Fibroblast of peridontal ligament (primary cell): Measurements from ENCODE around the gene IFRD1.
A peak's percentile ranks its signal among the peaks of the same experiment; 100 is the strongest.

ENCODE experiments used
- DNase-seq: peaks from one replicate; pipeline ENCODE4 v3.0.0-alpha.2; 2010; ENCODE audit errors: extremely low read depth

IFRD1 gene

GRCh38 chr7:112487457-112488263 lies 37.4 kb downstream of the IFRD1 start:
- no peak for DNase-seq

DNA sequence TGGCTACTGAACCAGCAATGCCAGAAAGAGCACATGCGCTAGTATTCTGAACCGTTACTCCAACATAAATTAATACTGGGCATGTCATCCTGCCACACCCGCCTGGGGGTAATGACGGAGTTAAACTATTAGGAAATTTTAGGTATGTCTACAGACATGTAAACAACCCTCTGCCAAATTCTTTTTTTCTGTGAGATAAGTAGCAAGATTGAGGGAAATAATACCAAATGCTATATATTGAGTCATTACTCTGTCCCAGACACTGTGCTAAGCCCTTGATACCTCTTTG lies 37.9 kb downstream of the IFRD1 start:
- DNase-seq = no peak

- DNase-seq = no peak
Measured at GRCh38 chr7:112492186-112492585, 41.9 kb downstream of the IFRD1 start.

DNA sequence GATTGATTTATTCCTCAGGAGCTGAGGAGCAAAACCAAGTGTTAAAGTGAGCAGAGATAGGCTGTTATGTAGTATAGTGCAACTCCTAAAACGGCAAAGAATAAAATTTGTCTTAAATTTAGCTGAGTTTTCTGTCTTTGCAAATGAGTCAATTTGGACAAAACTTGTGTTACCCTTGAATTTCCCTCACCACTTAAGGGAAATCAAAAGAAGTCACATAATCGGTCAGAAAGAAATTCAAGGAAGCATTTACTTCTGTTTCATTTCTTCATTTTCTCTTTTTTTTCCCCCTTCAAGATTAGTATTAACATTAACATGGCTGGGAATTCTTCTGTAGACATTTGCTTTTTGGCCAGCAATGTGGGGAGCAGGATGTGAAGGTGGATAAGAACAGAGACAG lies 44.4 kb downstream of the IFRD1 start:
- DNase-seq = no peak

DNA sequence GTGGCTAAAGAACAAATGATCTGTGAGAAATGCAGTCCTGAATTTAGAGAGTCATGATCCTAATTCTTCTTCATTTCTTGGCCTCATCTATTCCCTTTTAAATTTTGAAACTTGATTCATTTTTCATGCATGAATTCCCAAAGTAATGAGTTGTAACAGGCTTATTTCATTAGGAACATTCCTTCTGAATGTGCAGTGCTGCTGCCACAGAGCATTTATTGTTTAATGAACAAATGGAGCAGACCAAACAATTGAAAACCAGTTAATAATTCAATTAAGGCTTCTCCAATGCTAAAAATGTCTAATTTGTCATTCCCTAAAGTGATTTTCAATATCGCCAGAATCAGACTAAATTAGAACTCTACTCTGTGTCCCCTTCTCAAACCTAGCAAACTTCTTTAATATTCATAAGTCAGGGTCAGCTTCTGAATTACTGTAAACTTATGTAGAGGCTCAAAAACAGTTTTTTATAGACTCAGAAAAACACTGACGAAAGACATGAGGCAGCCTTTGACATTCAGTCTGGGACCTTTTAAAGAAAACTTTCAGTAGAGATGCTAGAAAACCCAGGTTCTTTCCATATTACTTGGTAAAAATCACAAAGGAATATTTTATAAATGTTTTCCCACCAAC lies 45.0 kb downstream of the IFRD1 start:
- DNase-seq = no peak

- DNase-seq = peak; percentile 73
Measured at GRCh38 chr7:112495810-112496462, 45.7 kb downstream of the IFRD1 start.

DNA sequence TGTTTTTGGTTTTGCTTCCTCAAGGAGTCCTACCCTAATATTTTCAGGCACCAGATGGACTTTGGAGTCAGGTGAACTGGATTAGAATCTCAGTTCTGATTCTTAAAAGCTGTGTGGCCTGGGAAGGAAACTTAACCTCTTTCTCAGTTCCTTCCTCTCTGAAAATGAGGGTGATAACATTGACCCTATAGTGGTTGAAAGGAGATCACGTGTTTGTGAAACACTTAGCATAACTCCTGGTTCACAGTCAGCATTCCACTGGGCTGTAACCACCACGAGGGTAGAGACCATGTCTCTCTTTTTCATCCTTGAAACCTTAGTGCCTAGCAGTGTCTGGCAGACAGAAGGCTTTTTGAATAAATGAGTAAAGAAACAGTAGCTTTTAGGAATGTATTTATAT lies 47.2 kb downstream of the IFRD1 start:
- no peak for DNase-seq

DNA sequence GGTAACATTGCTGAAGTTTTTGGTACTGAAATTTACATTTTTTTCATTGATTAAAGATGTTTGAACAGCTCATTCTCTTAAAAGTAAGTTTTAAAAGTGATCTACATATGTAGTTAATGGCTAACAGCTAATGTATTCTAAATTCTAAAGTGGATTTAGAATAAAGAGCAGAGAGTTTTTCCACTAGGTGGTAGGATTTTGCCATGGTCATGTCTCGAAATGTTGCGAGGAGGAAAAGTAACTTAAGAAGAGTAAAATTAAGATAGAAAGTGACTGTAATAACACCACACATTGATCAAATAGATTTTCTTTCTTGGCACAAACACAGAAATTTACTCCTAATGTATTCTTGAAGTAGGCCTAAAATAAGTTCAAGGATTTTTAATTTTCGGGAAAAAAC lies 50.4 kb downstream of the IFRD1 start:
- peak; percentile 48 for DNase-seq

- DNase-seq = no peak
Measured at GRCh38 chr7:112501801-112502503, 51.7 kb downstream of the IFRD1 start.

DNA sequence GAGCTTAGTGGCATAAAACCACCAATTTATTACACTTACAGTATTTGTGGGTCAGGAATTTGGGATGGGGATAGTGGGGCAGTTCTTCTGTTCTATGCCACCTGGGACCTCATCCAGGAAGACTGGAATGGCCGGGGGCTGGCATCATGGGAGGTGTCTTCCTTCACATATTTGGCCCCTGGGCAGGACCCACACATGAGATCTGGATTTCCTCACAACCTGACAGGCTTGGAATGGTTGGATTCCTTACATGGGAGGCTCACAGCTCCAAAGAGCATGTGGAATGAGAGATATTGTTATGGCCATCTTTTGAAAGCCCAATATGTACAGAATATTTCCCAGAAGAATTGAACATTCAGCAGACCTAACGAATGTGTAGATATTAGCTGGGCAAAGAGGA lies 52.4 kb downstream of the IFRD1 start:
- no peak for DNase-seq

DNA sequence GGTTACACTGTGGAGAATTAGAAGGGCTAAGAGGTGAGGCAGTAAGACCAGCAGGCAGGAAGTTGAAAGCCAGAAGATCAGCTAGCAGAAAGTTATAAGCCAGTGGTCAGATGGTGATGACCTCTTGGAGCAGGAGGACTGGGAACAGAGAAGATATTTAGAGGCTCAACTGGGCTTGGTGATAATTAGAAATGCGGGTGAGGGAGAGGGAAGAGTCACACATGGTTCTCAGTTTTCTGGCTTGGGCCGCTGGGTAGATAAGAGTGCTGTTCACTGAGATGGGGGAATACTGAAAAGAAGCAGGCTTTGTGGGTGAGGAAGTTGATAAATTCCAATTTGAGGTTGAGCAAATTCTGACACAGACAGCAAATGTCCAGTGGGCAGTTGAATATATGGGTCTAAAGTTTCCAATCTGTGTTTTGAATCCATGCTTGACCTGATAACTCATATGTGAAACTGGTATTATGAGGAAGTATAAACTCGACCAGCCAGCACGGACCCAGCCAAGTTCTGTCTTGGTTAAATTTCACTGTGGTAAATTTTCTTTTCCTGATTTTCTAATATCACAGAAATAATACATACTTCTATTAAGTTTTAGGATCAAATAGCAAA lies 53.2 kb downstream of the IFRD1 start:
- no peak for DNase-seq

DNA sequence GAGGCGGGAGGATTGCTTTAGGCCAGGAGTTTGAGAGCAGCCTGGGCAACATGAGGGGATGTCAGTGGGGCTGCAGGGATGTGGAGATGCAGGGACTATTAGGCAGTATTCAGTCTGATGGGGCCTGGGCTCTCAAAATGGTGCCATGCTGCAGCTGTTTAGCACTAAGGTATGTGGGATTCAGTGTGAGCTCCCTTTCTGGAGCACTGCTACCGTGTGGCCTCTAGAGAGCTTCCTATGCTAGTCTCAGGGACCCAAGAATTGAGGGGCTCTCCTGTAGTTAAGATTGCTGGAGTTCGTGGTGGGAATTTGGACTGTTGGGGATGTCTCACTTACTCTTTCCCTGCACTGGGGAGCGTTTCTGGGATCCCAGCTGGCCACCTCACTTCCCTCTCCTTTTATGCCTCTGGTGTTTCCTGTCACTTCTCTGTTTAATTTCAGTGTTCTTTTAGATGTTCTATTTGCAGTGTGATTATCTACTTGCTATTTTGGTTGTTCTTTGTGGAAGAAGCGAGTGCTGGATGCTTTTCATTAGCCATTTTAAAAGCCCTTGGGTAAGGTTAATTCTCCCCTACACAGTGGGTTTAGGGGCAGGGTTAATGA lies 53.9 kb downstream of the IFRD1 start:
- DNase-seq = no peak

DNA sequence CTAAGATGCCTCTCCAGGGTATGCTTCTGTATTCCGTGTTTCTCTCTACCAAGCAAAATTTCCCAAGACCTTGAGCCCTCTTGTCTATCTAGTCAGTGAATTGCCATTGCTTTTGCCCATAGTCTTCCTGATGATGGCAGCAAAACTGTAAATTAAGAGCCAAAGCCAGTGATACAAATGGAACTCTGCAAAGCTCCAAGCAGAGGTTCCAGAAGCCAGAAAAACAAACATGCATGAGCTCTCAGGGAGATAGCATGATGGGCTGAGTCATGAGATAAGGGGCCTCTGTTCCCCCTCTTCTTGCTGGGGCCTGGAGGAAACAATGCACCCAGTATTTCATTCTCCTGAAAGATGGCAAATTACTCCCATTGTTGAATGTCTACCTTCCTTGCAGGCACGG lies 55.2 kb downstream of the IFRD1 start:
- DNase-seq = no peak

DNA sequence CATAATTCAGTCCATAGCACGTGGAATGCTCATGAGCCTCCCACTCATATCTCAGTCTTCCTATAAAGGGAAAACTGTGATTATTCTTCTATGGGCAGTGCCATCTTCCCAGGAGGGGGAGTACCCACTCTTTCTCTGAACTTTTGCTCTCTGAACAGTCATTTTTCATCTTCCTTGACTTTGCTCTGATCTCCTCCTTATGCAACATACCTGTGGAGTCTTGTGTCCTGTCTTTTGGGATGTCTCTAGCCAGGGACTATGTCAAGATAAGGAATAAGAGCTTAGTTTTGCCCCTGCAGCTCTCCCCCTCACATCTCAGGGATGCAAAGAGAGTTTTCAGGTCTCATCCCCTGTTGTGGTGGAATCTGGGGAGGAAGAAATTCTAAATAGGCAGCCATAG lies 58.1 kb downstream of the IFRD1 start:
- no peak for DNase-seq

DNA sequence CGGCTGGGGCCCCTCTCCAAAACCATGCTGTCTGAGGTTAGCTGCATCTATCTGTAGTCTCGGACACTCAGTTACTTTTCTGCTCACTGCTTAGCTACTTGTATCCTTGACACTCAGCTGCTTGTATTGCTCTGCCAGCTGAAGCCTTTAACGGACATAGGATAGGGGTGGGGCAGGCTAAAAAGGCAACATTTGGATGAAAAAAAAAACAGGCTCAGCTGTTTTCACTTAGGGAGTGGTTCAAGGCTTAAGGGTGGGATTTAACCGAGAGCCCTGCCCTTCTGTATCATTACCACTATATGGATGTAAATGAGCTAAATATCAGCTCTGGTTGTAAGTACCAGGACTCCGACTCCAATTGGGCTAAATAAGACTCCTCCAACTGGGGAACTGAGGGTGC lies 59.1 kb downstream of the IFRD1 start:
- peak; percentile 50 for DNase-seq

- DNase-seq = peak; percentile 80
Measured at GRCh38 chr7:112510001-112510742, 59.9 kb downstream of the IFRD1 start.

- DNase-seq = no peak
Measured at GRCh38 chr7:112510743-112511110, 60.5 kb downstream of the IFRD1 start.

DNA sequence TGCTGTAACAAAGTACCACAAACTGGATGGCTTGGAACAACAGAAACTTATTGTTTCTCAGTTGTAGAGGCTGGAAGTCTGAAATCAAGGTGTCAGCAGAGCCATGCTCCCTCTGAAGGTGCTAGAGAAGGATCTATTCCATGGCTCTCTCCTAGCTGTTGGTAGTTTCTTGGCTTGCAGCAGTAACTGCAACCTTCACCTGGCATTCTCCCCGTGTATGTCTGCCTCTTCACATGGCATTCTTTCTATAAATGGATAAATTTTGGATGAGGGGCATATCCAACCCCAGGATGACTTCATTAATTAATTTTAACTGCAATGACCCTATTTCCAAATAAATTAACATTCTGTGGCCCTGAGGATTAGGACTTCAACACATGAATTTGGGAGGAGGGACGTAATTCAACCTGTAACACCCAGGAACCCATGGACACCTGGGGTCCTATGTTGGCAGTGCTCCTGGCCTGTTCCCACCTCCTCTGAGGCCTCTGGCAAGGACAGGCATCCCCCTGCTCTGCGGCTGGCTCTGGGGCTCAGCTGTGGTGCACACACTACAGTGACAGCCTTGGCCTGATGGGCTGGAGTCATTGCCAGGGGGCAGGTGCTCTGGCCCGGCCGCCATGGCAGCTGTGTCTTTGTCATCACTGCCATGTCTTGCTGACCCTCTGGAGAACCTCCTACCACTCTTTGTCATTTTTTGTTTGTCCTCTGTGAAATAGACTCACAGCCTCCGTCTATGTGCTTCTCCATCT lies 61.4 kb downstream of the IFRD1 start:
- no peak for DNase-seq

DNA sequence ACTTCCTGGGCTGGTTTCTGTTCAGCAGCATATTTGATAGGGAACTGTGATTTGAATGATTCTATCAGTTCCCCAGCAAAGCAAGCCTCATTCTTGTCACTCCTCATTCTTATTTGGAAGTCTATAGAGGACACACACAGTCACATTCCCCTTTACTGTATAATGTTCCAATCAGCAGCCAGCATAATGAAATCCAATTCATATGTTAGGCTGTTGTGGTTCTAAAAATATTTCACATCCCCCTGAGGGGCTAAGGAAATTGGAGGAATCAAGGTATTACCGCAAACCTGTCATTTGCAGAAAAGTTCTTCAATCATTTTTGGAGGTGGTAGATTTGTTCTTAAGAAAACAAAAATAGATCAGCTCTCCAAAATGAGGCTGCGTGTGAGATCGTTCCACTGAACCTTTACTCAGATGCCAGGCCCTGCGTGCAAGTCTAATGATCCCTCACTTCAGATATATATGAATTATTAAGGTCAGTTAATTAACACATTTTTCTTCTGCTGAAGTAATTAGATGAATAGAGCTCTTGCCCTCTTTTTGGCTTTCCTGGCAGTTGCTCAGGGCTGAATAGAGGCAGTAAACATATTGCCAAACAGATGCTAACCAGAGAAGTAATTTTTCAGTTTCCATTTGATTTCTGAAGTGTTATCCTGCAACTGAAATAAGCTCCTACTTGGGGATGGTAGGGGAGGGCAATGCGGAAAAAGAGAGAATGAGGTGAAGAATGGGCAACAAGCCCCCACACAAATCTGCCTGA lies 62.4 kb downstream of the IFRD1 start:
- DNase-seq = no peak

GRCh38 chr7:112515989-112516388 lies 65.7 kb downstream of the IFRD1 start:
- no peak for DNase-seq
